A549 treated with RU486 at 1 μM for 4 hours (cell line): ENCODE results near the gene RILP. TPM values are rescaled to one million over a fixed set of nuclear protein-coding genes. Genes with fewer than 3 reads are reported as not detected.

Source experiments
- total RNA-seq: library from RNA; stranded (reverse); fragments of 200-300 nt; extraction: Qiagen RNA extraction; gene quantifications from 5 replicates; pipeline ENCODE4 v1.2.3, GENCODE V29; 2022; ENCODE audit warnings: low read depth

The RILP gene, protein sequence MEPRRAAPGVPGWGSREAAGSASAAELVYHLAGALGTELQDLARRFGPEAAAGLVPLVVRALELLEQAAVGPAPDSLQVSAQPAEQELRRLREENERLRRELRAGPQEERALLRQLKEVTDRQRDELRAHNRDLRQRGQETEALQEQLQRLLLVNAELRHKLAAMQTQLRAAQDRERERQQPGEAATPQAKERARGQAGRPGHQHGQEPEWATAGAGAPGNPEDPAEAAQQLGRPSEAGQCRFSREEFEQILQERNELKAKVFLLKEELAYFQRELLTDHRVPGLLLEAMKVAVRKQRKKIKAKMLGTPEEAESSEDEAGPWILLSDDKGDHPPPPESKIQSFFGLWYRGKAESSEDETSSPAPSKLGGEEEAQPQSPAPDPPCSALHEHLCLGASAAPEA
- total RNA-seq, result 14.4 to 22.3 TPM (median 17.1 TPM) in 5 replicates

DNA sequence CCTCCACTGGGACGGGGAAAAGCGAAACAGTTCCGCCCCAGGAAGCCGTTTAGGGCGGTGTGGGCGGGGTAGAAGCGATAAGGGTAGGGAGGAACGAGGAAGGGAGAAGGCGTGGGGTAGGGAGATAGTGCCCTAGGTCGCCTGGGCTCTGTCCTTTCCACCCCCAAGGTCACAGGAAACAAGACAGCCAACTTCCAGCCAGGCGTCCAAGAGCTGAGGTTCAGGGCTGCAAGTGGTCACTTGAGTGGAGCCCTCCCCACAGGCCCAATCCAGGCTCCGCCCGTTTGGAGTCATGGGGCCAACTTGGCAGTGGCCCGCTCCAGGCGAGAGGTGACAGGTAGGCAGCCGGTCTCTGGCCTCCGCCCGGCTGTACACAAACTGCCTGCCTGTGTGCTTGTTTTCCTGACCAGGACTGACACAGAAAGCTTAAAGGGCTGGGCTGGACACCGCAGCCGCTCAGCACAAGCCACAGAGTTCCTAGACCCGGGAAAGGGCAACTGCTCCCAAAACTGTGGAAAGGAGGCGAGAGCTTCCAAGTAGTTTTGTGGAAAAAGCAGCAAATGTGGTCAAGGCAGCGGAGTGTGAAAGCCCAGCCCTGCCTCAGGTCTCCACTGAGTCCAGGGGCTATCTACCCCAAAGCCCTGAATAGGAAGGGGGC is at the start of gene RILP:
Gene RILP (minus strand): TSS at position 23 of the 658 bp plus-strand sequence. CDS start 62 bp downstream, outside the sequence.

DNA sequence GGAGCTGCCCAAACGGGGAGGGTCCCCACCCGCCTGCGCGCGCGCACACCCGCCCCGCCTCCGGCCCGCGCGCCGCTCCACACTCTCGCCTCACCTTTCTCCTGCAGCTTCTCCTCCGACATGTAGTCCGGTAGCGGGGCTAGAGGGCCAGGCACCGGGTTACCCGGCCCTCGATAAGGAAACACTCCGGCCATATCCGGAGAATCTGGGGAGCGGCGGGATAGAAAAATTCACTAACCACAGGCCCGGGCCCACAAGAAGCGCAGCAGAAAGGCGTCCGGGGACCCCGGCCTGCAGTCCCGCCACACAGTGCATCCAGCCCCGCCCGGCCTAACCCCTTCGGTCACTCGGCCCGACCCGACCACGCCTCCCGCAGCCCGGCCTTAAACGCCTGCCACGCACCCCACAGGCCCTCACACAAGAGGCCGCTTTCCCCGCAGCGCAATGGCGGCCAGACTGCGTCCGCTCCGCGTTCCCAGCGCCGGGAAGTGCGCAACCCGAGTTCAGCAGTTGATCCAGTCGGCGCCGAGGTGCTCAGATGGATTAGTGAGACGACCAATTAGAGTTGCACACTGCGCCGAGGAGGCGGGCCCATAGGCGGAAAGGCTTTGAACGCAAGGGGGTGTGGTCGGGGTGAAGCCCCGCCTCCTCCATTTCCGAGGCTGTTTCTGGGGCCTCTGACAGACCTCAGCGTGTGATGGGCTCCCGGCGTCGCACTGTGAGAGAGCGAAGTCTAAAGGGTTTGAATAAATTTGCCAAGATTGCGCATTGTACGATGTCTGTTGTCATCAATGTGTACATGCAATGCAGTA is 34.9 kb upstream of the RILP start, which contains the start of gene PRPF8:
Gene PRPF8 (minus strand): TSS at position 490 of the 812 bp plus-strand sequence. CDS start 296 bp downstream, at position 194.

GRCh38 chr17:1645207-1646171 is 4.2 kb downstream of the RILP start, which contains the start of gene SCARF1:
SCARF1 (minus strand) TSS chr17:1645732; CDS start chr17:1645697, 35 bp downstream.

GRCh38 chr17:1627982-1628855 is 21.4 kb downstream of the RILP start, which contains the start of gene SLC43A2:
SLC43A2 (minus strand) TSS chr17:1628834; CDS start chr17:1627874, 960 bp downstream.

Other genes starting within 250 kb of the RILP start
- 552 to 1,174 TPM (median 614 TPM) in 5 replicates for gene YWHAE, start 249.6 kb downstream of the RILP start, total RNA-seq
- 59.1 to 84.9 TPM (median 79.0 TPM) in 5 replicates for gene CRK, start 193.6 kb downstream of the RILP start, total RNA-seq
- gene MYO1C, start 157.2 kb downstream of the RILP start, total RNA-seq, result 106 to 135 TPM (median 127 TPM) in 5 replicates
- 20.2 to 25.5 TPM (median 24.4 TPM) in 5 replicates for gene INPP5K, start 133.3 kb downstream of the RILP start, total RNA-seq
- 62.9 to 75.9 TPM (median 66.4 TPM) in 5 replicates for gene PITPNA, start 87.1 kb downstream of the RILP start, total RNA-seq
- gene SLC43A2, start 21.0 kb downstream of the RILP start, total RNA-seq, result 4.0 to 8.0 TPM (median 7.2 TPM) in 5 replicates
- 0.22 to 0.37 TPM (median 0.32 TPM) in 5 replicates for gene SCARF1, start 4.1 kb downstream of the RILP start, total RNA-seq
- 254 to 337 TPM (median 268 TPM) in 5 replicates for gene PRPF8, start 35.0 kb upstream of the RILP start, total RNA-seq
- gene TLCD2, start 60.5 kb upstream of the RILP start, total RNA-seq, result 0.98 to 1.6 TPM (median 1.5 TPM) in 5 replicates
- 21.5 to 32.7 TPM (median 29.3 TPM) in 5 replicates for gene WDR81, start 74.8 kb upstream of the RILP start, total RNA-seq
- gene SERPINF2, start 93.0 kb upstream of the RILP start, total RNA-seq, result 1.2 to 2.1 TPM (median 2.0 TPM) in 5 replicates
- 1.4 to 2.3 TPM (median 2.0 TPM) in 5 replicates for gene SERPINF1, start 112.2 kb upstream of the RILP start, total RNA-seq
- gene SMYD4, start 180.0 kb upstream of the RILP start, total RNA-seq, result 7.2 to 9.6 TPM (median 9.0 TPM) in 5 replicates
- 63.2 to 90.7 TPM (median 73.1 TPM) in 5 replicates for gene RPA1, start 180.1 kb upstream of the RILP start, total RNA-seq